Type B pancreatic cell (in vitro differentiated cells): ENCODE measurements around the gene MYOZ1. TPM values are rescaled to one million over a fixed set of nuclear protein-coding genes. Genes with fewer than 3 reads are reported as not detected.
A peak's percentile ranks its signal among the peaks of the same experiment; 100 is the strongest.

Experiments used
- DNase-seq: peaks from one replicate; pipeline ENCODE4 v3.0.0; 2021; ENCODE audit warnings: mixed read lengths; ENCODE audit not compliant: unreplicated experiment; ENCODE audit errors: extremely low spot score
- H3K27ac Mint-ChIP-seq: 2 replicates; pipeline ENCODE4 v1.8.0; 2021; ENCODE audit warnings: mild to moderate bottlenecking, mixed read lengths
- H3K27me3 Mint-ChIP-seq: 2 replicates; pipeline ENCODE4 v1.8.0; 2021; ENCODE audit warnings: mixed read lengths
- H3K36me3 Mint-ChIP-seq: 2 replicates; pipeline ENCODE4 v1.8.0; 2021; ENCODE audit warnings: mixed read lengths
- H3K4me1 Mint-ChIP-seq: one replicate; pipeline ENCODE4 v1.8.0; 2021; ENCODE audit warnings: mixed read lengths; ENCODE audit not compliant: unreplicated experiment
- H3K4me3 Mint-ChIP-seq: 2 replicates; pipeline ENCODE4 v1.8.0; 2021; ENCODE audit warnings: mild to moderate bottlenecking, mixed read lengths
- H3K9me3 Mint-ChIP-seq: 2 replicates; pipeline ENCODE4 v1.8.0; 2021; ENCODE audit warnings: mixed read lengths
- total RNA-seq: library from RNA; stranded (reverse); gene quantifications from 2 replicates; pipeline ENCODE4 v1.2.1, GENCODE V29; 2021; ENCODE audit warnings: low replicate concordance
- TF ChIP-seq, protein P1 (sequence below): fragments of 200-600 bp; sonication (generic); conservative IDR thresholded peaks from 2 replicates; pipeline ENCODE4 v1.5.0; 2021; ENCODE audit warnings: antibody characterized with exemption, mild to moderate bottlenecking

MYOZ1 gene
- total RNA-seq, 1 donor from 2014 or later, result 0.82 TPM

DNA sequence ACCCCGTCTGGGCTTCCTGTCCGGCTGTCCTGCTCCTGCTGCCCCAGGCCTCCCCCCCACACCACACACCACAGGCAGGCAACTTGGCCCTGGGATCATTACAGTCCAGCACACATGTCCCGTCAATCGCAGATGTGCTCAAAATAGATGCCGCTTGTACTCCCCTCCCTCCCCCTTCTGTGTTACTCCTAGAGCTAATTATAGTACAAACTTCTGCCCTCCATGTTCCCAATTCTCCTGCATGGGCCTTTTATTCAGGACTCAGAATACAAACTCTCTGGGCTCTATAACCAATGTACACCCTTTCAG lies 14.7 kb upstream of the MYOZ1 start, which contains the start of gene SYNPO2L:
TSS of gene SYNPO2L (minus strand) at position 40 of the 309 bp plus-strand sequence. CDS start 107 bp downstream, outside the sequence.
- no peak within 1 kb of the TSS for H3K4me3 Mint-ChIP-seq
- H3K4me1 Mint-ChIP-seq, result peaks cover 5% of the 10 kb centered on the region
- H3K9me3 Mint-ChIP-seq, result no peaks in the 10 kb centered on the region
- TF ChIP-seq, protein P1, sequence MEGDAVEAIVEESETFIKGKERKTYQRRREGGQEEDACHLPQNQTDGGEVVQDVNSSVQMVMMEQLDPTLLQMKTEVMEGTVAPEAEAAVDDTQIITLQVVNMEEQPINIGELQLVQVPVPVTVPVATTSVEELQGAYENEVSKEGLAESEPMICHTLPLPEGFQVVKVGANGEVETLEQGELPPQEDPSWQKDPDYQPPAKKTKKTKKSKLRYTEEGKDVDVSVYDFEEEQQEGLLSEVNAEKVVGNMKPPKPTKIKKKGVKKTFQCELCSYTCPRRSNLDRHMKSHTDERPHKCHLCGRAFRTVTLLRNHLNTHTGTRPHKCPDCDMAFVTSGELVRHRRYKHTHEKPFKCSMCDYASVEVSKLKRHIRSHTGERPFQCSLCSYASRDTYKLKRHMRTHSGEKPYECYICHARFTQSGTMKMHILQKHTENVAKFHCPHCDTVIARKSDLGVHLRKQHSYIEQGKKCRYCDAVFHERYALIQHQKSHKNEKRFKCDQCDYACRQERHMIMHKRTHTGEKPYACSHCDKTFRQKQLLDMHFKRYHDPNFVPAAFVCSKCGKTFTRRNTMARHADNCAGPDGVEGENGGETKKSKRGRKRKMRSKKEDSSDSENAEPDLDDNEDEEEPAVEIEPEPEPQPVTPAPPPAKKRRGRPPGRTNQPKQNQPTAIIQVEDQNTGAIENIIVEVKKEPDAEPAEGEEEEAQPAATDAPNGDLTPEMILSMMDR, result no peak
- peak within 1 kb of the TSS; percentile 85 for H3K27ac Mint-ChIP-seq
- no peaks in the 10 kb centered on the region for H3K36me3 Mint-ChIP-seq
- no peaks in the 10 kb centered on the region for H3K27me3 Mint-ChIP-seq
- no peak for DNase-seq

- H3K4me3 Mint-ChIP-seq, result no peak overlapping the region
- no peaks in the 10 kb centered on the region for H3K27me3 Mint-ChIP-seq
- peak overlapping the region; percentile 85 for H3K27ac Mint-ChIP-seq
- DNase-seq, result no peak
- peaks cover 4% of the 10 kb centered on the region for H3K4me1 Mint-ChIP-seq
- H3K36me3 Mint-ChIP-seq, result no peaks in the 10 kb centered on the region
- no peaks in the 10 kb centered on the region for H3K9me3 Mint-ChIP-seq
- TF ChIP-seq, protein P1, result no peak
Observed at GRCh38 chr10:73655257-73655989, 14.1 kb upstream of the MYOZ1 start.

- Mint-ChIP-seq H3K4me3 (no peak overlapping the region), H3K27ac (peak overlapping the region; percentile 47), H3K4me1 (peaks cover 9% of the 10 kb centered on the region), H3K9me3 (no peaks in the 10 kb centered on the region), H3K36me3 (no peaks in the 10 kb centered on the region), H3K27me3 (no peaks in the 10 kb centered on the region)
- TF ChIP-seq, protein P1, result no peak
- DNase-seq, result no peak
Observed at GRCh38 chr10:73653701-73654100, 12.4 kb upstream of the MYOZ1 start.

DNA sequence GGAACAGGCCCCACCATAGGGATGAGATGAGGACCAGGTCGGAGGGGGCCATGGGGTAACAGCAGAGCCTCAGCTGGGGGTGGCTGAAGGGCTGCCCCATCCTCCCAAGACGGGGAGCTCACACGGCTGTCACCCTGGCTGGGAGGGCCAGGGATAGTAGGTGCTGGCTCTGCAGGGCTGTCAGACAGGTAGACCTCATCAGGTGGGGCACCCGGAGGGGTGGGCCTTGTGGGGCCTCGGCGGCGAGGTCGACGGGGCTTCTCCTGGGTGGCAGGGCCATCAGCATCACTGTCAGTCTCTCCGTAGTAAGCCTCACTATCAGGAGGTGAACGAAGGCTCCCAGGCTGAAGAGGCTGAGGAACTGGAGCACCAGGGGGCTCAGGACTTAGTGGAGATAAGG lies 11.9 kb upstream of the MYOZ1 start:
- H3K4me1 Mint-ChIP-seq, result peaks cover 9% of the 10 kb centered on the region
- TF ChIP-seq, protein P1, result no peak
- H3K4me3 Mint-ChIP-seq, result no peak overlapping the region
- H3K9me3 Mint-ChIP-seq, result no peaks in the 10 kb centered on the region
- no peak overlapping the region for H3K27ac Mint-ChIP-seq
- H3K27me3 Mint-ChIP-seq, result no peaks in the 10 kb centered on the region
- DNase-seq, result no peak
- H3K36me3 Mint-ChIP-seq, result no peaks in the 10 kb centered on the region

DNA sequence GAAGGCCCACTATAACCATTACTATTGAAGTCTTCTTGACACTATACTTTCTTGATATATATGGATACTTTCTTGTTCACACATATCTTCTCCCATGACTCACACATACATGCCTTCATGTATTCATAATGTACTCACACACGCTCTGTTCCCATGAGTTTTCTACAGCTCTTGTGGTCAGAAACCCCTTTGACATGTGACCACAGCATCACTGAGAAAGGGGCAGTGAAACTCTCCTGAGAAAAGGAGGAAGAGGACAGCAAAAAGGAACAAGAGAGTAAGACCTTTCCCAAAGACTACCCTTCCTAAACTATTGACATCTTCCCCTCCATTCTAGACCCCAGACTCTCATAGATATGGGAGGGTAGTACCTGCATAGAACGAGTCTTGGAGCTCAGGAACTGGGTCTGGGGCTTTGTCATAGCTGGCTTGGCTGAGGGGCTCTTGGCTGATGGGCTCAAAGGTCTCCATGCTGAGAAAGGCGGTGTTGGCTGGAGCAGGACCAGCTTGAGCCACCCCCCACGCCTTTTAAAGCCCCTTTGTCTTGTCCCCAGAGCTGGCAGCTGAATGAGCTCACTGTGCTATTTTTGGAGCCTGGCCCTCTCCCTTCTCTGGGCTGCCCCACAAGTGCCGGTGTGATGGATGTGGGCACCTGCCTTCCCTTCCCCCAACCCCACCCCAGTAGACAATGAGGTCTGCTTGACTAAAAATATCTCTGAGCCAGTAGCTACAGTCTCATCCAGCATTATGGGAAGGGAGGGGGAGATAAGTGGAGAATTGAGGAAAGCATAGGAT lies 9.5 kb upstream of the MYOZ1 start:
- TF ChIP-seq, protein P1, result no peak
- no peak overlapping the region for H3K27ac Mint-ChIP-seq

More for the DNA sequence above, 9.5 kb upstream of the MYOZ1 start:
- Mint-ChIP-seq H3K9me3 (no peaks in the 10 kb centered on the region), H3K27me3 (no peaks in the 10 kb centered on the region), H3K36me3 (no peaks in the 10 kb centered on the region), H3K4me1 (peaks cover 14% of the 10 kb centered on the region), H3K4me3 (no peak overlapping the region)
- DNase-seq, result no peak
